Central memory CD4-positive, alpha-beta T cell (primary cell): Measurements from ENCODE around the gene AQP6.
"Not testable (repeated sequence)": the region's sequence is repeated elsewhere in the genome, so short reads cannot be mapped to it uniquely, and the experiment has no call there.

Experiments
- DNase-seq: peaks from one replicate; pipeline ENCODE4 v3.0.0; 2022

The AQP6 gene

GRCh38 chr12:49971141-49971540 lies 1.6 kb upstream of the AQP6 start:
- no peak for DNase-seq

- DNase-seq = no peak
These were observed 618 bp upstream of the AQP6 start for GRCh38 chr12:49972129-49972528.

- no peak for DNase-seq
These were observed 649 bp downstream of the AQP6 start for GRCh38 chr12:49973361-49973830.

GRCh38 chr12:49974231-49974675 lies 1.5 kb downstream of the AQP6 start:
- no peak for DNase-seq

- no peak for DNase-seq
These were observed 2.0 kb downstream of the AQP6 start for GRCh38 chr12:49974677-49975317.

- DNase-seq = no peak
These were observed 2.6 kb downstream of the AQP6 start for GRCh38 chr12:49975318-49975761.

- DNase-seq = no peak
These were observed 3.8 kb downstream of the AQP6 start for GRCh38 chr12:49976557-49976956.

- DNase-seq = no peak
These were observed 5.4 kb downstream of the AQP6 start for GRCh38 chr12:49978125-49978524.

- DNase-seq = no peak
These were observed 6.4 kb downstream of the AQP6 start for GRCh38 chr12:49979016-49979586.

GRCh38 chr12:49979791-49980190 lies 7.0 kb downstream of the AQP6 start:
- no peak for DNase-seq

GRCh38 chr12:49980501-49981349 lies 8.0 kb downstream of the AQP6 start:
- no peak for DNase-seq

GRCh38 chr12:49982246-49983087 lies 9.7 kb downstream of the AQP6 start:
- no peak for DNase-seq

- no peak for DNase-seq
These were observed 11.1 kb downstream of the AQP6 start for GRCh38 chr12:49983892-49984291.

- no peak for DNase-seq
These were observed 12.0 kb downstream of the AQP6 start for GRCh38 chr12:49984476-49985359.

GRCh38 chr12:49985981-49986380 lies 13.2 kb downstream of the AQP6 start:
- no peak for DNase-seq

- DNase-seq = not testable (repeated sequence)
These were observed 13.7 kb downstream of the AQP6 start for GRCh38 chr12:49986476-49986875.

- no peak for DNase-seq
These were observed 15.0 kb downstream of the AQP6 start for GRCh38 chr12:49987625-49988303.

- DNase-seq = not testable (repeated sequence)
These were observed 16.7 kb downstream of the AQP6 start for GRCh38 chr12:49989400-49989799.

GRCh38 chr12:49990273-49990672 lies 17.5 kb downstream of the AQP6 start:
- DNase-seq = no peak

- no peak for DNase-seq
These were observed 25.7 kb downstream of the AQP6 start for GRCh38 chr12:49998453-49998852.

GRCh38 chr12:50003595-50003994 lies 30.8 kb downstream of the AQP6 start:
- DNase-seq = no peak
